Measurements from ENCODE around the gene ZNF438.

DNA sequence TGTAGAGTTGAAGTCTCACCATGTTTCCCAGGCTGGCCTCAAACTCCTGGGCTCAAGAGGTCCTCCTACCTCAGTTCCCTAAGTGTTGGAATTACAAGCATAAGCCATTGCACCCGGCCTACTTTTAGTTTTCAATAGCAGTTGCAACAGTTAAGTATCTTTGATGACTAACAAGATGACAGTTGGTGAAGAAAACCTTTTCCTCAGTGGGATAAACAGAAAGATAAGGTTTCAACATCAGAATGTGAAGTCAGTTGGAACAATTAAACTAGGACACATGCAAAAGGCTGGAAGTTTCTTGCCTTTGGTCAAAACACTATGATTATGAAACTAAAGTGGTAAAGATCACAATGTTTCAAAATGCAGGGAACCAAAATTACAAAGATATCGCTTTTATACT is 169.2 kb downstream of the ZNF438 start:
- no peak for TF ChIP-seq HNRNPLL (IDR thresholded peaks at IDR 0.05; ENCODE audit: low read depth, low read length, poor library complexity, severe bottlenecking)
- TF ChIP-seq MTA3 (CRISPR knock-in tag; IDR thresholded peaks at IDR 0.05), result no peak
- no peak for TF ChIP-seq ZKSCAN8 (CRISPR knock-in tag; IDR thresholded peaks at IDR 0.05; ENCODE audit: borderline replicate concordance)
- TF ChIP-seq BRCA1 (CRISPR knock-in tag; IDR thresholded peaks at IDR 0.05), result no peak
- TF ChIP-seq RNF2 (conservative IDR thresholded peaks at IDR 0.05; ENCODE audit: low read depth), result no peak
- TF ChIP-seq SKI (IDR thresholded peaks at IDR 0.05; ENCODE audit: partially characterized antibody), result no peak
- no peak for TF ChIP-seq FOXJ3 (CRISPR knock-in tag; IDR thresholded peaks at IDR 0.05; ENCODE audit: borderline replicate concordance)
- TF ChIP-seq NFYB (CRISPR knock-in tag; IDR thresholded peaks at IDR 0.05), result no peak
- TF ChIP-seq HDAC1 (CRISPR knock-in tag; IDR thresholded peaks at IDR 0.05), result no peak
- TF ChIP-seq ZNF350 (CRISPR knock-in tag; IDR thresholded peaks at IDR 0.05; ENCODE audit: borderline replicate concordance, low read depth), result no peak
- no peak for TF ChIP-seq CHD2 (IDR thresholded peaks at IDR 0.05; ENCODE audit: low read depth, low read length)
- no peak for TF ChIP-seq PCBP2 (optimal IDR thresholded peaks at IDR 0.05; ENCODE audit: low read depth, low read length, poor library complexity, severe bottlenecking)
- TF ChIP-seq ZNF674 (CRISPR knock-in tag; IDR thresholded peaks at IDR 0.05; ENCODE audit: low read depth), result no peak
- TF ChIP-seq, protein P1, sequence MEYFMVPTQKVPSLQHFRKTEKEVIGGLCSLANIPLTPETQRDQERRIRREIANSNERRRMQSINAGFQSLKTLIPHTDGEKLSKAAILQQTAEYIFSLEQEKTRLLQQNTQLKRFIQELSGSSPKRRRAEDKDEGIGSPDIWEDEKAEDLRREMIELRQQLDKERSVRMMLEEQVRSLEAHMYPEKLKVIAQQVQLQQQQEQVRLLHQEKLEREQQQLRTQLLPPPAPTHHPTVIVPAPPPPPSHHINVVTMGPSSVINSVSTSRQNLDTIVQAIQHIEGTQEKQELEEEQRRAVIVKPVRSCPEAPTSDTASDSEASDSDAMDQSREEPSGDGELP (IDR thresholded peaks at IDR 0.05; ENCODE audit: borderline replicate concordance, low read depth), result no peak

All from HepG2 (cell line).